Measurements from ENCODE around the gene MGP. TPM values are rescaled to one million over a fixed set of nuclear protein-coding genes. Genes with fewer than 3 reads are reported as not detected.
A peak's percentile ranks its signal among the peaks of the same experiment; 100 is the strongest.

MGP gene
- polyA plus RNA-seq, 10 donors = 176 to 480 (median 293) TPM

DNA sequence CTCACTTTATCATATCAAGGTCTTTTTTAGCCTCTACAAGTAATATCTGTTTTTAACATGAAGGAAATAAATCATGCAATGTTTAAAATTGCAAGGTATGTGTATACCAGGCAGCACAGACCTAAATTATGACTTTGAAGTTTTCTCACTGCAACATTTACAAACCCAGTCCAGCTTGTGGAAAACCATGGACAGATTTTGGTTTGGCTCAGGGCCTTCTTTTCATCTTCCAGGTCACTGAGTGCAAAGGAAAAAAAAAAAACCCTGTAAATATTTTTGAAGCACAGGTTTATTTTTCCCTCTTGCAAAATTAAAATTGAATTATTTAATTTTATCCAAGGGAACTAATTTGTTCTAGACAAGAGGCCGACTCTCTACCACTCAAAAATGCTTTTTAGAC, 13.8 kb downstream of the MGP start:
- DNase-seq = no peak

DNA sequence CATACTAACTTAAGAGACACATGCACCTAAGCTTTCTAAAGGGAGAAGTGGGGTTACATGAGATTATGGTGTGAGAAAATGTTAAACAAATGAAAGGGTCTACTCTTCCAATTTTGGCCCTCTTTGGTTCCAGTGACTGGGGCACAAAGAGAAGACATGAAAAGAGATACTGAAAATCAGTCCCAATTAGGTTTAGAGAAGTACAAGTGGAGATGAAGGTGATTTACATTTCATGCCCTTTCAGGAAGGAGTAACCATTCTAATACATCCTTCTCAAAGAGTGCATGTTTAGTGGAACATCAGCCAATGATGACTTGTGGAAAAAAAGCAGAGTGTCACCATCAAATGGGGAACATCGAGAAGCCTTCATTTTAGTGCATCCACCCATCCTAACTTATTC, 14.4 kb downstream of the MGP start:
- DNase-seq = no peak

DNA sequence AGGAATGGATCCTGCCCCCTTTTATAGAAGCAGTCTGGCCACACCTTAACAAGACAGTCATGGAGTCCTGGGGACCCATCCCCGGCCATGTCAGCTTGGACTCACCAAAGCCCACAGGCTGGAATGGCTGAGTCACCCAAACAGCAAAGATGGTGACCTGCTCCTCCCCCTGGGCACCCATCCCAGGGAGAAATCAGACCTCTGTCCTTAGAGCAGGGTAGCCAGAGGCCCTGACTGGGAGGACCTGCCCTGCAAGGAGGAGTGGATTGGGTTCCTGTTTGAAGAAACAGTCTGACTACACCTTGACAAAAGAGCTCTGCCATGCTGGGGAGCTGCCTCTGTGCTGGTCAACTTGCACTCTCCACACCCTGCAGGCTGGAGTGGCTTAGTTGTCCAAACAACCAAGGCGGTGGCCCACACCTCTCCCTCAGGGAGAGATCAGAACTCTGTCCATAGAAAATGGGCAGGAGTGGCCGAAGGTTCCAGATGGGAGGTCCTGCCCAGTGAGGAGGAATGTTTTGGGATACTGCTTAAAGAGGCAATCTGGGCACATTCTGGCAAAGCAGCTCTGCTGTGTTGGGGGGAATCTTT, 16.6 kb downstream of the MGP start:
- DNase-seq = no peak

DNA sequence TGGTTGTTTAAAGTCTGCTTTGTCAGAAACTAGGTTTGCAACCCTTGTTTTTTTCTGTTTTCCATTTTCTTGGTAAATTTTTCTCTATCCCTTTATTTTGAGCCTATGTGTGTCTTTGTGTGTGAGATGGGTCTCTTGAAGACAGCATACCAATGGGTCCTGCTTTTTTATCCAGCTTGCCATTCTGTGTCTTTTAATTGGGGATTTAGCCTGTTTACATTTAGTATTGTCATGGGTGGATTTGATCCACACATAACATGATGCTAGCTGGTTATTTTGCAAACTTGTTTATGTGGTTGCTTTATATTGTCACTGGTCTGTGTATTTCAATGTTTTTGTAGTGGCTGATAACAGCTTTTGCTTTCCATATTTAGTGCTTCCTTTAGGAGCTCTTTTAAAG, 25.2 kb downstream of the MGP start:
- no peak for DNase-seq

DNA sequence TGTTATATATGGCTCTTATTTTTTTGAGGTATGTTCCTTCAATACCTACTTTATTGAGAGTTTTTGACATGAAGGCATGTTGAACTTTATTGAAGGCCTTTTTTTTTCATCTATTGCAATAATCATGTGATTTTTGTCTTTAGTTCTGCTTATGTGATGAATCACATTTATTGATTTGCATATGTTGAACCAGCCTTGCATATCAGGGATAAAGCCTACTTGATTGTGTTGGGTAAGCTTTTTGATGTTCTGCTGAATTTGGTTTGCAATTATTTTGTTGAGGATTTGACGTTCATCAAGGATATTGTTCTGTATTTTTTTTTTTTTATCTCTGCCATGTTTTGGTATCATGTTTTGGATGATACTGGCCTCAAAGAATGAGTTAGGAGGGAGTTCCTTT, 27.1 kb downstream of the MGP start:
- no peak for DNase-seq

DNA sequence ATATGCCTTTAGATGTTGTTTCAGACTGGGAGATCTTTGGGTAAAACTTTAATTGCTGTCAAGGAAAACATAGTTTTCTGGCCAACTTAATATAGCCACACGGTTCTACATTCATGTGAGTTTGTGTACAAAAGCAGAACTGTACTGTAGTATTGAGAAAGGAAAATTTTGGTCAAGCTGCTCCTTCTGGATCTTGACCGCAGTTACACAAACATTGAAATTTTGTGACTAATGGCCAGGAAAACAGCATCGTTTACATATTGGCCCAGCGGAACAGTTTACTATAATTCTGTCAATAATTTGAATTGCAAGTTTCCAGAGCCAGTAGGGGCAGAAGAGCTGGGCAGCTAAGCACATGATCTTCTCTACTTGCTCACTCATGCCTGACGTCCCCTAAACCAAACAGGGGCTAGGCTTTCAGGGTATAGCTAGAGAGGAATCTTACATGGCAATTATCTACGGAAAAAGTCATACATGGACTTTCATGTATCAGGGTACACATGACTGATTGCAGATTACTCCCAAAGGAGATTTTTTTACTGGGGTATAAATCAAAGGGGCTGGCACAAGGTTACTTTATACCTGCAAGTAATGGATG, 31.0 kb downstream of the MGP start:
- DNase-seq = peak; percentile 43 to 72 (median 47)

DNA sequence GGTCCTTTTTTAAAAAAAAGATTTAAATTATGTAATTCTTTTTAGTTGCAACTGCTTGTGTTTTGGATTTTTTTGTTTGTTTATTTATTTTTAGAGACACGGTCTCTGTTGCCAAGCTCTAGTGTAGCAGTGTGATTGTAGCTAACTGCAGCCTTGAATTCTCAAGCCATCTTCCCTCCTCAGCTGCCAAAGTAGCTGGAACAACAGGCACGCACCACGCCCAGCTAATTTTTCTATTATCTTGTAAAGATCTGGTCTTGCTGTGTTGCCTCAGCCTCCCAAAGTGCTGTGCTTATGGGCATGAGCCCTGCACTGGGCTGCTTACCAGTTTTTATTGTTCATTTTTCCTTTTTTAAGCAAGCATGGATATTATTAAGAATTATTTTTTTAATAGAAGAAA, 31.7 kb downstream of the MGP start:
- peak; percentile 73 to 87 (median 76) for DNase-seq

DNA sequence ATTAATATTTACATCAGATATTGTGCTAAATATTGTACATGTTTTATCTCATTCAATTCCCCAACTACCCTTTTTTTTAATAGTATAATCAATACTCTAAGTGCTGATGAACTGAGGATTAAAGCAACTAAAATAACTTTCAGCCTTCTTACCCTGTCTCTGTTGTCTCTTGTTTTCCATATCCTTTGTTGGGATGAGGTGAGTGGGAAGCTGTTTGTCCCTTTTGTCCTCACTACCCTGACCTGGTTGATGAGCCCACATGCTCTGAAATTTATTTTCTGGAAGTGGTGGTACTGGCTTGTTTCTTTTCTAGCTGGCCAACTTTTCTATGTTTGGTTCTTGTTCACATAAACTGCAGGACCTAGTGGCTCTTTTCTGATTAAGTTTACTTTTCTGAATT, 32.8 kb downstream of the MGP start:
- DNase-seq = no peak

DNA sequence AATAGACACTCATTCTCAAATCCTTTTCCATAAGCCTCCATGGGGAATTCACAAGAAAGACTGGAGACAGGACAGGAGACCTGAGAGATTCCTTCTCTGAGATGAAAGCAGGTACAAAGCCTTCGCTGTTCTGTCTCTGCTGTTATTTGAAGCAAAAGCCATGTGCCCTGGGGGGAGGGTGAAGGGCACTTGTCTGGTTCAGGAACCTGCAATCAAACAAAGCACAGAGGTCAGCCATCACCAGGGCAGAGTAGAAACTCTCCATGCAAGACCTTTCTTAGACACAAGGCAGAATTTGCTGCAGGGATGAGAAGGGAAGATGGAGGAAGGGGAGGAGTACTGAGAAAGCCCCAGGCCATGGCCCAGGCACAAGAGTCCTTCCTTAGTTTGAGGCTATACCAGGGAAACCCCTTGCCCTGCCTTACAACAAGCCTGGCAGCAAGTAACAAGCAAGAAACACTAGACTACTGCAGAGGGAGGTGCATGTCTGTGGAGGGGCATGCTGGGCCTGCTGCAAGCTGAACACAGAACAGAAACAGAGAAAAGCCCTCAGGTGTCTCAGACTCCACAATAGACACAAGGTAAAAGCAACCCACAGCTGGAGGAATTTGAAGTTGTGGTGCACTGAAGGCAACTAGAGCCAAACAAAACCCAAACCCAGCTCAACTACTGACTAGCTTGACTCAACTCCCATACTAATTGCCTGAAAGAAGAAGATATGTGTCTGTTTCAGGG, 34.6 kb downstream of the MGP start:
- no peak for DNase-seq

DNA sequence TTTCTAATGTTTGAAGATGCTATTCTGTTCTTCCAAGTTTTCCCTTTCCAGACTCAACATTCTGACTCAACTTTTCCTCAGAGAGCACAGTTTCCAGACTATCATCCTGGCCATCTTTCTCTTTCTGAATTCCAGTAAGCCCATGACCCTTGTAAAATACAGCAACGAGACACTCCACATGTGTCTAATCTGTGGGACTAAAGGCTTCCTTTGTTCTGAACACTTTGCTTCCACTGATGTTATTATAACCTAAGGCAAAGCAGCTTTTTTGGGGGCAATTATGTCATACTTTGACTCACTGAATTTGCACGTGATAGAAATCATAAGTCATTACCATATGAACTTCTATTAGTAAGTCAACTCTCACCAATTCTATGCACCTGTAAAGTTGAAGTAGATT, 36.0 kb downstream of the MGP start:
- peak; percentile 78 to 89 (median 84) for DNase-seq

DNA sequence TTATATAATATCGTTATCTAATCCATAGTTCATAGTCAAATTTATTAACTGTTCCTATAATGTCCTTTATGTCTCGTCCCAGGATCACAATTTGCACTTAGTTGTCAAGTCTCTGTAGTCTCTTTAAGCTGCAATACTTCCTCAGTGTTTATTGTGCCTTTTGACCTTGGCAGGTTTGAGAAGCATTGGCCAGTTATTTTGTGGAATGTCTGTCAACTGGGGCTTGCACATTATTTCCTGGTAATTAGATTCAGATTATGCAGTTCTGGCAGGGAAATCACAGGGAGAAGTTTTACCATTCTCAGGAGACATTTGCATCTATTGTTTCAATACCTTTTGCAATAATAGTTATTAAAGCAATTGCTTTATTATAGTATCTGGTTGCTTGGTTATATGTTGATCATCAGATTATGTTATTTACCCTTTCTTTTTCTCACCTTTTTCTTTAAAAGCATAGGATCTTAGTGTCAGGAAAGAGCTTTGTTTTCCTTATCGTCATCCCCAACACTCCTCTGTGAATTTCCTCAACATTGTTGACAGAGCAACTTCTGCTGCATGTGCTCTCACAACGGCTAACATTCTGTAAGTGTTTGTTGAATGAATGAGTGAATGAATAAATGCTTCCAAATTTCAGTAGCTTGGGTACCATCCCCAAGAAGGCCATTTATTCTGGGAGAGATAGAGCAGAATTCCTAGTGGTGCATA, 38.6 kb downstream of the MGP start:
- DNase-seq = peak in 1 of 3 donors; percentile 58

DNA sequence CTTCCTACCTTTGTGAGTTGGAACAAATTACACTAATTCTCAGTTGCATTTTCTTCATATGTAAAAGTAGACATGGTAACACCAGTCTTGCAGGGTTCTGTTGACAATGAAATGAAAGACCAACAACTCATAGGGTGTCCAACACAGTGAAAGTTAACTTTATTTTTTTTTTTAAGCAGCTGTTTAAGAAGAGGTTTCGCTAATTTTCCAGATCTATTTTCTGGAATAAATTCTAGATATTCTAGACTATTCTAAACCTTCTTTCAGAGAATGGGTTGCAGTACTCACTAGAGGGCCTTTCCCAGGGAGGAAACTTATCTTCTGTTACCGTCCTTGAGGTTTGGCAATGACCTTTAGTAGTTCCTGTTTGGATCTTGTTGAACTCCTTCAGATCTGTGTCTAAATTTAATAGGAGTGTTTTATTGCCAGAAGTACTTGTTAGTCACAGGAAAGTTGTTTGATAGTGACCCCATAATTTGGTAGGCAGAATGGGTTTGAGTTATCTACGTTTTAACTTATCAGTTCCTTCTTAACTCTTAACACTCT, 39.5 kb downstream of the MGP start:
- DNase-seq = peak in 1 of 3 donors; percentile 28

DNA sequence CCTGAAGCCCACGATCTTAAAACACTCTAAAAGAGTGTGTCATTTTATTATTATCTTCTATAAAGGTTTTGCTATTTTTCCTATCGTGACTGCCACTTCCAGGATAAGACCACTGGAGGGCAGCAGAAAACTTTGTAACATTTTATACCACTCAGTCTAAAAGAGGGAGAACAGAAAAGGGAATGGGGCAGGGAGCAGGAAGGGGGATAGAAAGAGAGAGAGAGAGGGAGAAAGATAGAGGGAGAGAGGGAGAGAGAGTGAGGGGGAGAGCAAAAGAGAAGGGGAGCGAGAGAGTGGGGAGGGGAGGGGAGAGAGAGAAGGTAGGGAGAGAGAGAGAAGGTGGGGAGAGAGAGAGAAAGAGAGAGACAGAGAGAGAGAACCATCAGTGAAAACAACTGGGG, 40.3 kb downstream of the MGP start:
- DNase-seq = peak; percentile 62 to 80 (median 73)

DNA sequence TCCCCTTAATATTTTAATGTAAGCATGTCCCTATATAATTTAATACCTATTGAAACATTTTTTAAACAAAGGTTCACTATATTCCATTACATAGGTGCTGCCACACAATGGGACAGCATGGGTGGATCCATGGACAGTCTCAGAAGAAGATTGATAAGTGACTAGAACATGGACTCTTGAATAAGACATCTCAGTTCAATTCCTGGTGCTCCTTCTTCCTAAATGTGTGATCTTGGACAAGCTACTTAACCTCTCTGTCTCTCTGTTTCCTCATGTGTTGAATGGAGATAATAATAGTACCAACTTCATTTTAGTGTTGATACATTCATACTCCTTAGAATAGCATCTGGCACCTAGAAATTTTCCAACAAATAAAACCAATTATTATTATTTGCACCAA, 41.3 kb downstream of the MGP start:
- DNase-seq = no peak

DNA sequence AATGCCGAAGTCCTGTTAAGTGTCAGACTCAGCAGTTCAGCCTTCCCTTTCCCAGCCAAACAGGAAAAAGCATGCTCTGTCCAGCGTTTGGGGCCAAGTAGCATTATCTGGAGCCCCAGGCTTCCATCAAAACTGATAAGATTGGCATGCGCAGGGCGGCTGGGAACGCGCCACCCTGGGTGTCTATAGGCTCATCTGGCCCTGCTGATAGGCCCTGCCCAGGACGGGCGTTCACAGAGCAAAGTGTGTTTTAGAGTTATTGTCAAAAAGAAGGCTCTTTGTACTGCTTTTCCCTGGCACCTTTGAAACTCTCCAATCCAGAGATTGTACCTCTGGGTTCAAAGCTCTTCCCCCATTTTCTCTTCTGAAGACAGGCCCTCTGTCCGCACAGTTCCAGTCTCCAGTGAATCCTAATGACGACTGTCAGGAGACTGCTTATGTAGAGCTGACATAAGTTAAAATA, 42.2 kb downstream of the MGP start, which contains the start of gene ART4:
TSS of gene ART4 (minus strand) at position 102 of the 463 bp plus-strand sequence. CDS start 413 bp downstream, outside the sequence.
- DNase-seq = no peak

DNA sequence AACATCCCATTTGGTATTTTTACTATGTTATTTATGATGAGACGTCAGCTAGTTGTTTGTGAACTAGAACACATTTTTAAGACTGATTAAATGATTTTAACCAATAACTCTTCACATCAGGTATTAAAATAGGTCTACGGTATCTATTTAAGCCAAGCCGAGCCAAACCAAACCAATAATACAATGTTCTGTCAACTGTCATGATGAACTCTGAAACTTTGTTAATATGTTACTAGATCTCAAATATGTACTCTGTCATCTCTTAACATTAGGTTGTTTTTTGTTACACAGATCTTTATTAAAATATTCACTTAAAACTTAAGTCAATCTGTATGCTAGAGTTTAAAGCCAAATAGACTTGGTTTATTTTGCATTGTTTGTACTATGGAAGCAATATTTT, 43.3 kb downstream of the MGP start:
- DNase-seq = peak in 1 of 3 donors; percentile 29

DNA sequence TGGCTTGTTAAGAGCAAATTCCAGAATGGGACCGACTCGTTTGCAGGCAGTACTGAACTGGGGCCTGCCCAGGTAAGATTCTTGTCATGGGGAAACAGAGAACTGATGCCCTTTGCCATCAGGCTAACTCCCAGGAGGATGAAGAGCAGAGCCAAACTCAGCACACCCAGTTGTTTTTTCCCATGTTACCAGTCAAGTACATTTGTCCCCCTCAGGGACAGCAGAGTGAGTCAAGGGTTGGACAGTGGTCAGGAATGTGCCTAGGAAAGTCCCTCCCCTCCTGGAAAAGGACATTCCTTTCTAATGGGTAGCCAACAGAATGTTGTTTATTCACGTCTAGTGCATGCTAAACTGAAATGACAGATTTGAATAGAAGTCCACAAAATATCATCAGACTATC, 43.9 kb downstream of the MGP start:
- peak in 2 of 3 donors; percentile 39 to 57 for DNase-seq

DNA sequence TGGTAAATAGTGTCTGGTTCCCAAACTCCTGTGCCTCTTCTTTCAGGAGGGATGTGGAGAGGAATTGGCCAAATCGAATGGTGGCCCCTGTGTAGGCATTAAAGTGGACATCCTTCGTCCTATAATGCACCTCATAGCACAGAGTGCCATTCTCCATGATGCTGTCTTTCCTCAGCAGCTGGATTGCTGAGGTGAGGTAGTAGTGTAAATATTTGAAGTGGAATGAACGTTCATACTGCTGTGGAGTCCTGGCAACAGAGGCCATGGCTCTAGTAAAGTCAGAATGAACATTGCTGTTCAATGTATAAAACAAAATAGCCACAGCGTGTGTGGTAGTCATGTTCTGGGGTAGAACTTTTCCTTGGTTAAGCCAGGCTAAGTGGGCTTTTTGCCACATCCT, 45.0 kb downstream of the MGP start:
- DNase-seq = no peak

DNA sequence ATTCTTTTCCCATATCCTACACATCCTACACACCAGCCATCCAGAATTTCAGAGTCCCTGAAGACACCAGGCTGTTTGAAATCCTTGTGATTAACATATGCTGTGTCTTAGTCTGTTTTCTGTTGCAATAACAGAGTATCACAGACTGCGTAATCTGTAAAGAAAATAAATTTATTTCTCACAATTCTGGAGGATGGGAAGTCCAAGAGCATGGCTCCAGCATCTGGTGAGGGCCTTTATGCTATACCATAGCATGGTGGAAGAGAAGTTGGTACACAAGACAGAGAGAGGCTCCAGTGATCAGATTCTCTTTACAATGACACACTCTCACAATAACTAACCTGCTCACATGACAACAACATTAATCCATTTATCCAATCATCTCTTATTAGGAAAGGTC, 46.4 kb downstream of the MGP start:
- no peak for DNase-seq

DNA sequence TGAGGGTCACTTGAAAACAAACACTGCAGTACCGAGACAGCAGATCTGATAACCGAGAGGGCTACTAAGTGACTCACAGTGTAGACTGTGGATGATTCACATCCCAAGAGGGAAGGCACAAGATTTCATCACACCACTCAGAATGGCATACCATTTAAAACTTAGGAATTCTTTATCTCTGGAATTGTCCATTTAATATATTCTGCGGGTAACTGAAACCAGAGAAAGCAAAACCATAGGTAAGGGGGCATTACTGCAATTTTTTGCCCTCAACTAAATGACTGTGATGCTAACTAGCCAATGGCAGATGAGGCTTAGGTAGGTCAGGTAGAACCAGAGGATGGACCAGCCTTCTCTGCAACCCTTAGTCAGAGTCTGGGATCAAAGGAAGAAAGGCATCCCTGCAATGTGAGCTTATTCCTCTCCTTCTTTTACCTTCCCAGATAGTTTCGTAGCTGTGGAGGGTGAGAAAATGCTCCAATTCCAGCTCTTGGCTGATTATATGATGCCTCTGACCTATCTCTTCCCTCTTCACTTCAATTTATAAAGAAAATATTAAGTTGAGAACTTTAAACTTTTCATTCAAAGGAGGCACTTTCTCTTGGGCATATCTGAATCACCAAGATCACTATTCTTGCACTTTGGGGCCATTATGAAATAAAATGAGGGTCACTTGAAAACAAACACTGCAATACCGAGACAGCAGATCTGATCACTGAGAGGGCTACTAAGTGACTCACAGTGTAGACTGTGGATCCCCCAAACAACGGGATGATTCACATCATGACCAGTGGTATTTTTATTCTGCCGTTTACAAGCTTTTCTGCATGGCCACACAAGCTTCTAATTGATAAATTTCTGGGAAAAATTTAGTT, 49.1 kb downstream of the MGP start:
- peak in 1 of 3 donors; percentile 49 for DNase-seq

DNA sequence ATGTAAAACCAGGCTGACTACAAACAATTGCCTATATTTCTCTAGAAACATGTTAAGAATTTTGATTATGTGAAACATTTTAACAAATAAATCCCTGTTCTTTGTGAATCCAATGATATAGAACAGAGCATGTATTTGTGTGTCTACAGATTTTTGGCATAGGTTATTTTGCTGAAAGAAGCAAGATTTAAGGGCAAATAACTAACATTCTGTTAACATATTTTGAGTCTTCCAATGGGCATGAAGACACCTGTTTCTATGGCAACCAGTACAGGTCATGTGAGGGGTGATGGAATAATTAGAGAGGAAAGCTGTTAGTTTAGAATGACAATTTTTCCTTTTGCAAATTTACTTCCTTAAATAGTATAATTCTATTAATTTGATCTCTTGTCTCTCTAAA, 51.1 kb downstream of the MGP start:
- DNase-seq = peak in 1 of 3 donors; percentile 14

All from muscle of back (tissue), 11 donors.